ENCODE data around the gene NKIRAS1.
"Not testable (repeated sequence)": the region's sequence is repeated elsewhere in the genome, so short reads cannot be mapped to it uniquely, and the experiment has no call there.

Gene NKIRAS1

DNA sequence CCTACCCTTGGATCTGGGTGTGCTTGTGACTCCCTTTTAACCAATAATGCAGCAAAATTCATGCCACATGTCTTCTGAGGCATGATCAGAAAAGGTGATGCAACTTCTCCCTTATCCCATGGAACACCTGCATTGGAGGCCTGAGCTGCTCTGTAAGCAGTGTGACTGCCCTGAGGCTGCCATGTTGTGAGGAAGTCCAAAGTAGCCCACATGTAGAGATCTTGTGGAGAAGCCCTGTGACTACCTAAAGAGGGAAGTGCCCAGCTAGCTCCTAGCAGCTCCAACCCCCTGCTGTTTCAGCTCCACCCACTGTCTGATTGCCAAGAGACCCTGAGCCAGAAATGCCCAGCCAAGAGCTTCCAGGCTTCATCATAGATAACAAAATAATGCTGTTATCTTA is 21.9 kb upstream of the NKIRAS1 start:
- no peak for DNase-seq

DNA sequence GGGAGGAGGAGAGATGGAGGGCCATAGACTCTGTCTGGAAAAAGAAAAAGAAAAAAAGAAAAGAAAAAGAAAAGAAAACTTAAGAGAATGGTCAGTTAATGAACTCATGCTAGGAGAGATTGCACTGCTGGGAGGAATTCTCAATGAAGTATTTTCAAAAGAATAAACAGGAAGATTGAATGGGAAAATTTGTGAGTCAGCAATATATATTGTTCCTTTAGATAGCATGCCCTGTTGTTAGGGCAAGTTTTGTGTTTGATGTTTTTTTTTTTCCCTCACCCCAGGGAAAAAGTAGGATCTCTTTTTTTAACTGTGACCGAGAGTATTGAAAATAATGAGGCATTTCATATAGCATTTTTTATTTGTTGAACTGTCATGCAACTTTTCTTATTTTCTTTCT is 20.5 kb upstream of the NKIRAS1 start:
- no peak for DNase-seq

- DNase-seq: no peak
Measured at GRCh38 chr3:23934253-23934652, 17.5 kb upstream of the NKIRAS1 start.

DNA sequence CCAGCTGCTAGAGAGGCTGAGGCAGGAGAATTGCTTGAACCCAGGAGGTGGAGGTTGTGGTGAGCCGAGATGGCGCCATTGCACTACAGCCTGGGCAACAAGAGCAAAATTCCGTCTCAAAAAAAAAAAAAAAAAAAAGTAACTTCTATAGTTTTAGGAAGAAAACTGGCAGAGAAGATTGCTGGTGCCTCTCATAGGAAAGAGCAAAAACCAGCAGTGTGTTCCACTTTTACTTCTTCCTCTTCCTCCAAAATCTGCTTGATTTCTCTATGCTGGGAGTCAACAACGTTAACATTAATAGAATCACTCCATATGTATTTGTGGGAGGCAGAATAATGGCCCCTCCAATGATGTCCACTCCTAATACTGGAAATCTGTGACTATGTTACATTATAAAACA is 15.8 kb upstream of the NKIRAS1 start:
- no peak for DNase-seq

GRCh38 chr3:23931597-23931996 is 14.8 kb upstream of the NKIRAS1 start:
- DNase-seq: no peak

DNA sequence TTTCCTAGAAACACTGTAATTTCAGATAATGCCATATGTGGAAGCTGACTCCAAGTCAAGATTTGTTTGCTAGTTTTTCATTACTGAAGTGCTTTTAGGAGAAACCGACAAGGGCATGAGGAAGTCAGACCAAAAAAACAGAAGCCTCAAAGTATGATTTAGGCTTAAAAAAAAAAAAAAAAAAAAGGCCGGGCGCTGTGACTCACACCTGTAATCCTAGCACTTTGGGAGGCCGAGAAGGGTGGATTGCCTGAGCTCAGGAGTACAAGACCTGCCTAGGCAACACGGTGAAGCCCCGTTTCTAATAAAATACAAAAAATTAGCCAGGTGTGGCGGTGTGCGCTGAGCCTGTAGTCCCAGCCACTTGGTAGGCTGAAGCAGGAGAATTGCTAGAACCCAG is 11.7 kb upstream of the NKIRAS1 start:
- DNase-seq: no peak

- no peak for DNase-seq
Measured at GRCh38 chr3:23926736-23927135, 9.9 kb upstream of the NKIRAS1 start.

- DNase-seq: no peak
Measured at GRCh38 chr3:23926246-23926645, 9.5 kb upstream of the NKIRAS1 start.

GRCh38 chr3:23923786-23924185 is 7.0 kb upstream of the NKIRAS1 start:
- DNase-seq: no peak

- no peak for DNase-seq
Measured at GRCh38 chr3:23921052-23921511, 4.3 kb upstream of the NKIRAS1 start.

GRCh38 chr3:23920151-23920655 is 3.4 kb upstream of the NKIRAS1 start:
- DNase-seq: no peak

DNA sequence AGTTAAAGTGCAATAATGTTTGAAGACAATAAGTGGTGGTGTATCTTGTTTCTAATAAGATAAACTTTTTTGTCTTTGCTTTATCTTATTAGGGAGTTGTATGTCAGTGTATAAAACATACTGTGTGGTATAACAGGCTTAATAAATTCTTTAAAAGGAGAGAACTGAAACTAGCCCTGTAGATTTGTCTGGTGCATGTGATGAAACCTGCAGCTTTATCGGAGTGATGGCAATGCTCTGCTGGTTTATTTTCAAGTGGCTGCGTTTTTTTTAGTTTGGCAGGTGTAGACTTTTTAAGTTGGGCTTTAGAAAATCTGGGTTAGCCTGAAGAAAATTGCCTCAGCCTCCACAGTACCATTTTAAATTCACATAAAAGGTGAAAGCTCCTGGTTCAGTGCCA is 2.8 kb upstream of the NKIRAS1 start:
- no peak for DNase-seq

GRCh38 chr3:23918331-23918730 is 1.5 kb upstream of the NKIRAS1 start:
- not testable (repeated sequence) for DNase-seq

DNA sequence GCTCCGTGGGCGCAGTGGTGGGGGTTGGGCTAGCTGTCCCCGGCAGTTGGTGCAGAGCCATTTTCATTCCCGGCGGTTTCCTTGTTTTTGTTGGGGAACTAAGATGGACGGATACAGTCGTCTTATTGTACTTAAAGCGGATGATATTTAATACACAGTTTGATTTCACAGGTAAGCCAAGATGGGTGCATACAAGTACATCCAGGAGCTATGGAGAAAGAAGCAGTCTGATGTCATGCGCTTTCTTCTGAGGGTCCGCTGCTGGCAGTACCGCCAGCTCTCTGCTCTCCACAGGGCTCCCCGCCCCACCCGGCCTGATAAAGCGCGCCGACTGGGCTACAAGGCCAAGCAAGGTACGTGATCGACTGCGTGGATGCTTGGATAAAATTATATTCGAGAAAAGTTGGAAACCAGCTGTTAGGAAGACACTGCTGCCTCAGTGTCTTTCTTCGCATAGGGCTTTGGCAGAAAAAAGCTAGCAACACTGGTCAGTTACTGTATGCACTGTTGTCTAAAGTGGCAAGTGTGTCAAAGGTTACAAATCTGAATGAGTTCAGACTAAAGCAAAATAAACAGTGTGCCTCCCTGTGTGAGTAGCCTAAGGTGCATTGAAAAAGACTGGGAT is 1.0 kb upstream of the NKIRAS1 start:
- not testable (repeated sequence) for DNase-seq

DNA sequence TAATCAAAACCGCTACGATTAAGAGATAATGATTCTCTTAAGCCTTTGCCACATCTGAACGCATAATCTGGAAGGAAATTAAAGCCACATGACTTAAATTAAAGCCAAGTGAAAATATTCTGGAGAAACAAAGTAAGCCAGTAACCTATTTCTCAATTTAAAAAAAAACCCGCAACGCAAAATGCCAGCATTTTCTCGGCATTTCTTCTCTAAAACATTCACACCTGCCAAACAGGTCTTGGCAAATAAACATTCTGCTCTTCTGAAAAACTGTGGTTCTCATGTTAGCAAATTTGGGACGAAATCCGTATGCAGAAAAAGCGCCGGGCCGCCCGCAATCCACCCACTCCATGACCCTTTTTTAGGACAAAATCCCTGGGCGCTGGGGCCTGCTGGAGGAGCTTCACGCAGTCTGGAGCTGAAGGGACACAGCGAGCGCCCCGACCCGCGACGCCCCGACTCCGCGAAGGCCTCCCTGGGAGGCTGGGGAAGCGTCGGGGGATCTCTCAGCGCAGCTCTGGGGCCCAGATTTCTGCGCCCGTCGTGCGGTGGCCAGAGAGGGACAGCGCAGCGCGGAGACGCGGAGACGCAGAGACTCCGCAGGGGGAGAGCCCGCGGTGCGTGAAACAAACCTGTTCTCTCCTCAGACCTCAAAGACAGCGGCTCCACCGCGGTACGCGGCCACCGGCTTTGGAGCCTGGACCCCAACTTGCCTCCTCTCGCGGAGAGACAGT is 471 bp downstream of the NKIRAS1 start:
- DNase-seq: no peak

DNA sequence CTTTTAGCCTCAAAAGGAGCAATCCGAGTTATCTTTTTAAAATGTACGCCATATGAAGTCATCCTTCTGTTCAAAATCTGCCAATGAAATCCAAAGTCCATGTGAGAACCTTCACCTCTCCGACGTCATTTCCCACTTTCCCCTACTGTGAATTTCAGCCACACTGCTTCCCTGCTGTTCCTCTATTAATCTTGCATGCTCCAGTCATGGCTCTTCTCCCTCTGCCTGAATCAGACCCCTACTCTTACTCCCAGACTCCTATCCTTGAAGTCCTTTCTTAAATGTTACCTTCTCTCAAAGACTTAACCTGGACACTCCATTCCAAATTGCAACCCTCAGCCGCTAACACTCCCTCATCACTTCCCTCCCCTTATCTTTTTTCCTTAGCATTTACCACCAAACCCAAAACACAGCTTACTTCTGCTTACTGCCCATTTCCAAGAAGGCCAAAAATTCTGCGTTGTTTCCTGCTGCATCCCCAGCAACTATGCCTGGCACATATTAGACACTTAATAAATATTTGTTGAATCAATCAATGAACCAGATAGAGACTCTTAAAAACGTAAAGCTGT is 1.2 kb downstream of the NKIRAS1 start:
- no peak for DNase-seq

- no peak for DNase-seq
Measured at GRCh38 chr3:23913873-23914743, 2.7 kb downstream of the NKIRAS1 start.

- no peak for DNase-seq
Measured at GRCh38 chr3:23913182-23913581, 3.6 kb downstream of the NKIRAS1 start.

- not testable (repeated sequence) for DNase-seq
Measured at GRCh38 chr3:23912335-23912734, 4.5 kb downstream of the NKIRAS1 start.

- DNase-seq: no peak
Measured at GRCh38 chr3:23911397-23911796, 5.4 kb downstream of the NKIRAS1 start.

DNA sequence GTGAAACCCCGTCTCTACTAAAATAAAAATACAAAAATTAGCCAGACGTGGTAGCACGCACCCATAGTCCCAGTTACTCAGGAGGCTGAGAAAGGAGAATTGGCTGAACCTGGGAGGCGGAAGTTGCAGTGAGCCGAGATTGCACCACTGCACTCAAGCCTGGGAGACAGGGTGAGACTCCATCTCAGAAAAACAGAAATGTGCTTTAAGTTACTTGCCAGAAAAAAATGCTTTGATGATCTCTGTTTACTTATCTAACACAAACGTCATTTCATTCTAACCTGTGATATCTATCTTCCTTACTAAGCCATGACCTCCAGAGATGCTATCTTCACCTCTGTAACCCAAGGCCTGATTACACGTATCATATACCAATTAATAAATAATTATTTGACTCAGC is 7.4 kb downstream of the NKIRAS1 start:
- DNase-seq: no peak

GRCh38 chr3:23904545-23904944 is 12.2 kb downstream of the NKIRAS1 start:
- no peak for DNase-seq

- no peak for DNase-seq
Measured at GRCh38 chr3:23900744-23901143, 16.0 kb downstream of the NKIRAS1 start.
